Lung microvascular endothelial cell (primary cell): Measurements from ENCODE around the gene LRRC72. TPM values are rescaled to one million over a fixed set of nuclear protein-coding genes. Genes with fewer than 3 reads are reported as not detected.
"Not testable (repeated sequence)": the region's sequence is repeated elsewhere in the genome, so short reads cannot be mapped to it uniquely, and the experiment has no call there.

Experiments
- DNase-seq, 2 donors: peaks; one replicate each; pipeline versions ENCODE4 v3.0.0 to v3.0.0-alpha.2; 2010; ENCODE audit warnings: low read depth in 2 of 2
- total RNA-seq: library from RNA; depleted of rRNA; stranded (reverse); fragments of >200 nt; gene quantifications from 2 replicates; pipeline ENCODE4 v1.2.1, GENCODE V29; 2014

The LRRC72 gene
- total RNA-seq = not detected in 2 replicates

- no peak for DNase-seq
Measured at GRCh38 chr7:16526742-16527540, at the start of gene LRRC72. Gene LRRC72, plus strand, starts transcription at chr7:16526825. Its CDS starts 128 bp downstream, at chr7:16526953.

- no peak for DNase-seq
Measured at GRCh38 chr7:16479161-16479560, 47.5 kb upstream of the LRRC72 start.

GRCh38 chr7:16479591-16479990 is 47.0 kb upstream of the LRRC72 start:
- DNase-seq = no peak

- no peak for DNase-seq
Measured at GRCh38 chr7:16484453-16485158, 42.0 kb upstream of the LRRC72 start.

- no peak for DNase-seq
Measured at GRCh38 chr7:16491148-16491547, 35.5 kb upstream of the LRRC72 start.

- no peak for DNase-seq
Measured at GRCh38 chr7:16492513-16493062, 34.0 kb upstream of the LRRC72 start.

- DNase-seq = no peak
Measured at GRCh38 chr7:16493266-16493665, 33.4 kb upstream of the LRRC72 start.

GRCh38 chr7:16494551-16494950 is 32.1 kb upstream of the LRRC72 start:
- DNase-seq = no peak

- no peak for DNase-seq
Measured at GRCh38 chr7:16494955-16495719, 31.5 kb upstream of the LRRC72 start.

- no peak for DNase-seq
Measured at GRCh38 chr7:16498122-16498521, 28.5 kb upstream of the LRRC72 start.

GRCh38 chr7:16502303-16502702 is 24.3 kb upstream of the LRRC72 start:
- no peak for DNase-seq

GRCh38 chr7:16504019-16504418 is 22.6 kb upstream of the LRRC72 start:
- DNase-seq = no peak

- DNase-seq = not testable (repeated sequence)
Measured at GRCh38 chr7:16506422-16506821, 20.2 kb upstream of the LRRC72 start.

- no peak for DNase-seq
Measured at GRCh38 chr7:16509829-16510228, 16.8 kb upstream of the LRRC72 start.

- no peak for DNase-seq
Measured at GRCh38 chr7:16511314-16511713, 15.3 kb upstream of the LRRC72 start.

GRCh38 chr7:16512097-16512496 is 14.5 kb upstream of the LRRC72 start:
- DNase-seq = no peak

- no peak for DNase-seq
Measured at GRCh38 chr7:16514271-16514670, 12.4 kb upstream of the LRRC72 start.

- DNase-seq = no peak
Measured at GRCh38 chr7:16514729-16515128, 11.9 kb upstream of the LRRC72 start.

GRCh38 chr7:16515785-16516685 is 10.6 kb upstream of the LRRC72 start:
- DNase-seq = no peak

GRCh38 chr7:16519985-16520384 is 6.6 kb upstream of the LRRC72 start:
- DNase-seq = not testable (repeated sequence)

- DNase-seq = no peak
Measured at GRCh38 chr7:16524332-16524731, 2.3 kb upstream of the LRRC72 start.
